H9 (cell line): Measurements from ENCODE around the gene EPSTI1. TPM values are rescaled to one million over a fixed set of nuclear protein-coding genes. Genes with fewer than 3 reads are reported as not detected.

ENCODE experiments used
- DNase-seq: peaks from one replicate; pipeline ENCODE4 v3.0.0-alpha.2; 2017
- H2AFZ ChIP-seq: one replicate; pipeline ENCODE4 v1.6.1; 2013; ENCODE audit warnings: mild to moderate bottlenecking, low read length, control low read depth, moderate library complexity
- H2AK5ac ChIP-seq: 2 replicates; pipeline ENCODE4 v1.6.1; 2013; ENCODE audit warnings: low read length, control low read depth, mixed read lengths; ENCODE audit not compliant: insufficient read length
- H2BK120ac ChIP-seq: one replicate; pipeline ENCODE4 v1.6.1; 2013; ENCODE audit warnings: low read depth, mild to moderate bottlenecking, low read length, control low read depth, inconsistent platforms; ENCODE audit not compliant: poor library complexity, severe bottlenecking
- H2BK12ac ChIP-seq: 2 replicates; pipeline ENCODE4 v1.6.1; 2013; ENCODE audit warnings: low read length, control low read depth, mixed read lengths, low read depth; ENCODE audit not compliant: insufficient read length
- H2BK15ac ChIP-seq: 2 replicates; pipeline ENCODE4 v1.6.1; 2013; ENCODE audit warnings: low read depth, low read length, control low read depth
- H2BK20ac ChIP-seq: one replicate; pipeline ENCODE4 v1.6.1; 2013; ENCODE audit warnings: low read depth, mild to moderate bottlenecking, low read length, control low read depth, inconsistent platforms; ENCODE audit not compliant: poor library complexity, severe bottlenecking
- H2BK5ac ChIP-seq: 2 replicates; pipeline ENCODE4 v1.6.1; 2013; ENCODE audit warnings: low read length, control low read depth, mixed read lengths; ENCODE audit not compliant: insufficient read length
- H3K14ac ChIP-seq: 2 replicates; pipeline ENCODE4 v1.6.1; 2013; ENCODE audit warnings: low read length, control low read depth; ENCODE audit not compliant: insufficient read depth
- H3K18ac ChIP-seq: 2 replicates; pipeline ENCODE4 v1.6.1; 2013; ENCODE audit warnings: low read depth, mild to moderate bottlenecking, mixed read lengths, low read length, control low read depth; ENCODE audit not compliant: insufficient read length
- H3K23ac ChIP-seq: 2 replicates; pipeline ENCODE4 v1.6.1; 2013; ENCODE audit warnings: low read length, control low read depth, mixed read lengths, low read depth; ENCODE audit not compliant: insufficient read length
- H3K23me2 ChIP-seq: 2 replicates; pipeline ENCODE4 v1.6.1; 2013; ENCODE audit warnings: low read depth, mild to moderate bottlenecking, mixed read lengths, low read length, control low read depth; ENCODE audit not compliant: insufficient read length, poor library complexity, severe bottlenecking
- H3K27ac ChIP-seq: 2 replicates; pipeline ENCODE4 v1.5.1; 2013; ENCODE audit warnings: low read length, control low read depth, mixed read lengths, low read depth; ENCODE audit not compliant: insufficient read length
- H3K27me3 ChIP-seq: 2 replicates; pipeline ENCODE4 v1.6.1; 2013; ENCODE audit warnings: low read length, control low read depth, inconsistent platforms; ENCODE audit not compliant: insufficient read depth
- H3K4ac ChIP-seq: 2 replicates; pipeline ENCODE4 v1.6.1; 2013; ENCODE audit warnings: low read depth, mild to moderate bottlenecking, control low read depth, inconsistent platforms, low read length, moderate library complexity
- H3K4me1 ChIP-seq: 2 replicates; pipeline ENCODE4 v1.6.1; 2013; ENCODE audit warnings: low read length, control low read depth, inconsistent platforms; ENCODE audit not compliant: insufficient read depth
- H3K4me2 ChIP-seq: 2 replicates; pipeline ENCODE4 v1.6.1; 2013; ENCODE audit warnings: low read length, control low read depth, mixed read lengths; ENCODE audit not compliant: insufficient read length, insufficient read depth
- H3K56ac ChIP-seq: 2 replicates; pipeline ENCODE4 v1.6.1; 2013; ENCODE audit warnings: low read depth, mild to moderate bottlenecking, mixed read lengths, low read length, control low read depth; ENCODE audit not compliant: insufficient read length
- H3K79me1 ChIP-seq: 2 replicates; pipeline ENCODE4 v1.6.1; 2013; ENCODE audit warnings: low read depth, mild to moderate bottlenecking, moderate library complexity, low read length, control low read depth, inconsistent platforms; ENCODE audit not compliant: insufficient read depth, poor library complexity, severe bottlenecking
- H3K79me2 ChIP-seq: 2 replicates; pipeline ENCODE4 v1.6.1; 2013; ENCODE audit warnings: low read length, control low read depth, inconsistent platforms; ENCODE audit not compliant: insufficient read depth
- H3K9ac ChIP-seq: 2 replicates; pipeline ENCODE4 v1.6.1; 2013; ENCODE audit warnings: low read length, control low read depth, mixed read lengths; ENCODE audit not compliant: insufficient read length; ENCODE audit errors: extremely low read depth
- H3K9me3 ChIP-seq: one replicate; pipeline ENCODE4 v1.6.1; 2013; ENCODE audit warnings: low read depth, low read length, inconsistent platforms; ENCODE audit not compliant: control insufficient read depth
- H3T11ph ChIP-seq: one replicate; pipeline ENCODE4 v1.6.1; 2013; ENCODE audit warnings: mild to moderate bottlenecking, low read length, control low read depth, inconsistent platforms
- H4K20me1 ChIP-seq: one replicate; pipeline ENCODE4 v1.6.1; 2013; ENCODE audit not compliant: control insufficient read depth, insufficient read length, insufficient read depth
- H4K5ac ChIP-seq: 2 replicates; pipeline ENCODE4 v1.6.1; 2013; ENCODE audit warnings: low read depth, mild to moderate bottlenecking, mixed read lengths, low read length, control low read depth; ENCODE audit not compliant: insufficient read length
- H4K8ac ChIP-seq: replicated peaks from 2 replicates; pipeline ENCODE4 v1.6.1; 2013; ENCODE audit warnings: low read length, control low read depth, mixed read lengths, low read depth; ENCODE audit not compliant: insufficient read length
- H4K91ac ChIP-seq: 2 replicates; pipeline ENCODE4 v1.6.1; 2013; ENCODE audit warnings: low read depth, mild to moderate bottlenecking, moderate library complexity, mixed read lengths, low read length, control low read depth; ENCODE audit not compliant: insufficient read length
- H3K27ac Mint-ChIP-seq, 3 experiments: 2 replicates in 2 of 3; 3 replicates in 1 of 3; pipeline ENCODE4 v1.8.0; 2020 to 2021; ENCODE audit warnings: mixed read lengths in 3 of 3, mild to moderate bottlenecking in 1 of 3, moderate library complexity in 1 of 3
- H3K27me3 Mint-ChIP-seq: 2 replicates; pipeline ENCODE4 v1.8.0; 2021; ENCODE audit warnings: low read depth, mild to moderate bottlenecking, moderate library complexity, mixed read lengths
- H3K36me3 Mint-ChIP-seq, 3 experiments: 2 replicates in 2 of 3; 3 replicates in 1 of 3; pipeline ENCODE4 v1.8.0; 2020 to 2021; ENCODE audit warnings: low read depth in 3 of 3, mixed read lengths in 3 of 3; ENCODE audit not compliant: insufficient read depth in 1 of 3
- H3K4me1 Mint-ChIP-seq, 2 experiments: 2 replicates each; pipeline ENCODE4 v1.8.0; 2020; ENCODE audit warnings: mixed read lengths in 2 of 2
- H3K4me3 Mint-ChIP-seq, 2 experiments: 2 replicates in 1 of 2; 3 replicates in 1 of 2; pipeline ENCODE4 v1.8.0; 2020 to 2021; ENCODE audit warnings: mild to moderate bottlenecking in 2 of 2, mixed read lengths in 2 of 2, moderate library complexity in 1 of 2
- H3K9me3 Mint-ChIP-seq, 2 experiments: 2 replicates in 1 of 2; 3 replicates in 1 of 2; pipeline ENCODE4 v1.8.0; 2020; ENCODE audit warnings: mild to moderate bottlenecking in 2 of 2, mixed read lengths in 2 of 2, moderate library complexity in 1 of 2
- CTCF ChIP-seq: fragments of 200-600 bp; sonication (generic); conservative IDR thresholded peaks from 3 replicates; pipeline ENCODE4 v1.8.0; 2021; ENCODE audit warnings: antibody characterized with exemption, mild to moderate bottlenecking
- WGBS: extraction: QIAGEN DNeasy Blood & Tissue Kit; methylation state at CpG from one replicate; pipeline ENCODE4 v1.1.7; 2013; ENCODE audit warnings: missing lambda C conversion rate, low lambda C conversion rate, mixed read lengths; ENCODE audit not compliant: insufficient read length; ENCODE audit errors: extremely low coverage; 5-methylcytosine and 5-hydroxymethylcytosine counted together
- total RNA-seq: library from RNA; stranded (reverse); gene quantifications from 2 replicates; pipeline ENCODE4 v1.2.1, GENCODE V29; 2021

EPSTI1 gene
- total RNA-seq, 1 experiment from 2014 or later = 0.70 TPM

- Histone ChIP-seq H2BK12ac (no peak overlapping the region), H3K27me3 (no peaks in the 10 kb centered on the region), H3K4me1 (no peaks in the 10 kb centered on the region), H2BK5ac (no peak overlapping the region), H3K4ac (no peak overlapping the region), H4K8ac (no peak overlapping the region), H3K56ac (no peak overlapping the region), H3K9ac (no peak overlapping the region), H2AK5ac (no peak overlapping the region), H4K20me1 (no peaks in the 10 kb centered on the region), H4K91ac (no peak overlapping the region), H2AFZ (no peak overlapping the region), H2BK20ac (no peak overlapping the region), H3K79me2 (no peaks in the 10 kb centered on the region), H3K9me3 (no peaks in the 10 kb centered on the region), H3K14ac (no peak overlapping the region), H3K23me2 (no peaks in the 10 kb centered on the region), H3K4me2 (no peak overlapping the region), H3K79me1 (no peaks in the 10 kb centered on the region), H2BK120ac (no peak overlapping the region), H3K18ac (no peak overlapping the region), H3K27ac (no peak overlapping the region), H3K23ac (no peak overlapping the region), H4K5ac (no peak overlapping the region), H3T11ph (no peak overlapping the region), H2BK15ac (no peak overlapping the region)
- Mint-ChIP-seq H3K36me3 (peaks cover 5 to 32% (median 18%) of the 10 kb centered on the region in 3 experiments; a peak in 5 of 7 replicates), H3K4me1 (peaks cover 17 to 25% of the 10 kb centered on the region in 2 experiments), H3K27me3 (no peaks in the 10 kb centered on the region; the same call in 1 of the 2 replicates), H3K27ac (peak overlapping the region in 1 of 3 experiments; percentile 28; a peak in 1 of 7 replicates), H3K4me3 (no peak overlapping the region), H3K9me3 (no peaks in the 10 kb centered on the region; a peak in 1 of 5 replicates)
- TF ChIP-seq CTCF = no peak
- WGBS = no CpG with 5 or more reads among the region's 3 CpGs
- DNase-seq = no peak
These were observed 41.0 kb upstream of the EPSTI1 start for GRCh38 chr13:43033038-43033437.
